ENCODE data around the gene AKAP7.
A peak's percentile ranks its signal among the peaks of the same experiment; 100 is the strongest.
"Not testable (repeated sequence)": the region's sequence is repeated elsewhere in the genome, so short reads cannot be mapped to it uniquely, and the experiment has no call there.

AKAP7 gene

DNA sequence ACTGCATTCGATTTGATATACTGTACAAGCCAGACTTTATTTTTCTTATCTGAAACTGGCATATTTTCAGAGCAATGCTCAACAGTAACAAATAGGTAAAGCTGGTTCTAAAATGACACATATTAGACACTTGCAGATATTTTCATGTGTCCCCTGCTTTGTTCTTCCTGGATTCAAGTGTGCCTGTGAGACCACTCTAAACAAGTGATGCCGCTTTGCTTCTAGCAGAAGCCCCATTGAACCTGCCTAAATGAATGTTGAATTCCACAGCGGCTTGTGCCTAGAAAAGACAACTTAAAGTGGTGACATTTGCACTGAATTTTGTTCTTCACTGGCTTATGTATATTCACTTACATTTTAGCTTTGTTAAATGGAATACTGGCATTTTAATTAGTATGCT is 115.7 kb downstream of the AKAP7 start:
- no peak for DNase-seq (ENCODE audit: low read depth in 1 of 2, low spot score in 1 of 2)

DNA sequence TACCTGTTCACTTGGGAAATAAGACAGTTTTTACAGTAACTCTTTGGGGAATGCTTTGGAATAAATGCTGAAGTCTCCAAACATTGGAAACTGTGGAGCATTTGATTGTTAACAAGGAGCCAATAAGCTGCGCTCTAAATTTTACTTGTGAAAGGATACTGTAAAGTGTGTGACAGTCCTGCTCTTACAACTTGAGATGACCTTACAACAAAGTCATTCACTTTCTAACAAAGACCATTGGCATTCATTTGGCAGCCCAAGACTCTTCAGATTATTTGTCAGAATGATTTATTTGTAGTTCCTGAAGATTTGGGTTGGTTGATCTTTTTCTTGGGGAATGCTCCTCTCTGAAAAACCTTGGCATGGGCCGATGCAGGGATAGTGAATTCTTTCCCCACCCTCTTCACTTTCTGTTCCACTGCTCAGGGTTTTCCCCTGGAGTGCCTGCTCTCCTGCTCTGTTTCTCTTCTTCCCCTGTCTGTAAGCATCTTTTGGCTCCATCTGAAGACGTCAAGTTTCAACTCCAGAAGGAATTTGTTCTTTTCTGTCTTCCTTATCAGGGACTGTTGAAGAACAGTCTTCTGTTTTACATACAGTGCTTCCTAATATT is 116.4 kb downstream of the AKAP7 start:
- DNase-seq (ENCODE audit: low read depth in 1 of 2, low spot score in 1 of 2) = no peak

DNA sequence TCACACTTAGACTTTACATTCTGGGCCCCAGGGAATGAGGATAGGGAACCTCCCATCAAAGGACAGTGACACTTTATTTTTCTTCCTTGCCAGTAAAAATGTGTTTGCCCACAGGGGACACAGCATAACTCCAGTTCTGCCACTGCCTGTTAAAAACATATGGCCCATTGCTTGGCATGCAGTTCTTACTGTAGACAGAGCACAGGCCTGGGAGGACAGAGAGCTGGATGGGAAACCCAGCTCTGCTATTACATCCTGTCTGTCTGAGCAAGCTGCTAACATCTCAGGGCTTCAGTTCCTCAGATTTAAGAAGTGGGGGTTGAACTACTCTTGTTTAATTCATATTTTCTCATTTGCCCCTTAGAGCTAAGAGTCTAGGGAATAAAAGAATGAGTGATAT is 120.2 kb downstream of the AKAP7 start:
- no peak for DNase-seq (ENCODE audit: low read depth in 1 of 2, low spot score in 1 of 2)

DNA sequence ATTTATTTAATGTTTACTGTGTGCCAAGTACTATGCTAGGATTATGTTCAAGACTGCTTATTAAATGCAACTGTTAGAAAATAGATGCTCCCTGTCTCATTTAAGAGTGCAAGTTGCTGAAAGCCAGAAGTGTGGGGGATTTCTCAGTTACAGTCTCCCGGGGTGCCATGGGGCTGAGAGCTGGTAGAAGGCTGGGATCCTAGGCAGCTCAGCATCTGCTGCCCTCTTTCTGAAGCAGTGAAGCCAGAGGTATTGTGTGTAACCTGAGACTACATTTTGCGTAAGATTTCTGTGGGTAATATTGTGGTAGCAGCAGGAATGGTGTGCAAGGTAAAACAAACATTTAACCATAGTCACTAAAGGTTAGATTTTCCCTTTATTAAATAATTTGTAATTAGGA is 120.6 kb downstream of the AKAP7 start:
- DNase-seq (ENCODE audit: low read depth in 1 of 2, low spot score in 1 of 2) = no peak

DNA sequence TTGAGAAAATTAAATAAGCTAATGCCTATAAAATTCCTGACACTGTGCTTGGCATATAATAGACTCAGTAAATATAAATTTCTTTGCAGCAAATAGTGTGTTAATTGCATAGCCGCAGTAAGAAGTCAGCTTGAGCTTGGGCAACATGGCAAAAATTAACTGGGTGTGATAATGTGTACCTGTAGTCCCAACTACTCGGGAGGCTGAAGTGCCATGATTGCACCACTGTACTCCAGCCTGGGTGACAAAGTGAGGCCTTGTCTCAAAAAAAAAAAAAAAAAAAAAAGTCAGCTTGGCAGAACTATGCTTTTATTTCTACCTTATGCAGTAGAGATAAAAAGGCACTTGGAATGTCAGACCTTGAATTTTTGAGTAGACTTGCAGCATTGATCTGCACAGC is 121.8 kb downstream of the AKAP7 start:
- no peak for DNase-seq (ENCODE audit: low read depth in 1 of 2, low spot score in 1 of 2)

DNA sequence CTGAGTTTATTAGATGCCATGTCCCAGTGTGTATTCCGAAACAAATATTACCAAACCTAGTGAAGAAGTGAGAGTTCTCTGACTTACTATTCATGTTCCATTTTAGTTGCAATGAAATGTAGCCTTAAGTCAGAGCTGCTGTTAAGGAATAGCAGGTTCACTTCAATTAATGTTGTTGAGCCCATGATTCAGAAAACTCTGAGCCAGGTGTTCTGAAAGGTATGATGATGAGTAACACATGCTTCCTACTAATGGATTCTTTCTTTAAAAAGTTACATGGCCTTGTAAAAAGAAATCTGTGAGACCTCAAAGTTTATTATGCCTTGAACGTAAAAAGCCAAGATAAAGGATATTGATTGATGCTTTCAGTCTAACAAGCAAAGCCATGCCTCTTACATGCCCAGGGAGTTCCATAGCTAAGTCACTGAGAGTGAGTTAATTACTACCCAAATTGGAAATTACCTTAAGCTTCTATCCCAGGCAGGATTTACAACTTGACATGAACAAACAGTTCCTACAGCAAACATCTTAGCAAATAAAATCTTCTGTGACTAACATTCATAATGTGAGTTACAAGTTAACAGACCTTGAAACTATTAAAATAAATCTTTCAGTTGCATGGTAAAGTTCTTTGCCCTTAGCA is 122.9 kb downstream of the AKAP7 start:
- no peak for DNase-seq (ENCODE audit: low read depth in 1 of 2, low spot score in 1 of 2)

DNA sequence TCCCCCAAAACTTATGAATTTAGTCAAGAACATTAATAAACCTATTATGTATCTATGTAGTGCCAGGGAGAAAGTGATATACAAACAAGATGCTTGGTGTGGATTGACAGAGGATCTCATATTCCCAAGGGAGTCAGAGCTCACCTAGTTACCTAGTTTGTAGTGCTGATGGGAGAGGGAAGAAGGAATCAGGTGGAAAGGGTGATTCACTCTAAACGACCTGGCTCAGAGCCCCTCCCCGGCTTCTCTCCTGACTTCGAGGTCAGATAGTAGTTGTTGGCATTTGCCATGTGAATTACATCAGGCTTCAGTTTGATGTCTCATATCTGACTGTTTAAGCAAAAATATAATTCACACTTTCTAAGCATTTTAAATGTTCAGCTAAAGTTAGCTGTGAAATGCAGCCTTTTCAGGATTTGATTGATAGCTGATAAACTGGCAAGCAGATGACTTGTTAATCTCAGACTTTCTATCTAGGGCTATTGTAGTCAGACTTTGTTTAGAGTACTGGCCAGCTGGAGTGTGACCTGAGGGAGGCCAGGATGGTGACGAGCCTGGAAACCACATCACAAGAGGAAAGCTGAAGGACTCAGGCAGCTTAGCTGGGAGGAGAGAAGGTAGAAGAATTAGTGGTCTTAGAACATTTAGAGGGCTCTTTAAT is 123.7 kb downstream of the AKAP7 start:
- no peak for DNase-seq (ENCODE audit: low read depth in 1 of 2, low spot score in 1 of 2)

DNA sequence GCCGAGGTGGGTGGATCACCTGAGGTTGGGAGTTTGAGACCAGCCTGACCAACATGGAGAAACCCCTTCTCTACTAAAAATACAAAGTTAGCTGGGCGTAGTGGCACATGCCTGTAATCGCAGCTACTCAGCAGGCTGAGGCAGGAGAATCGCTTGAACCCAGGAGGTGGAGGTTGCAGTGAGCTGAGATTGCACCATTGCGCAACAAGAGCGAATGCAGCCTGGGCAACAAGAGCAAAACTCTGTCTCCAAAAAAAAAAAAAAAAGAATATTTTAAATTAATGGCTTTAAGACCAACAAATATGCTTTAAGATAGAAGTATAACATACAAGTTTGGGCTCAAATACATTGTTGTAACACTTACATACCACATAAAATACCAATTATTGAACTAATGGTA is 125.7 kb downstream of the AKAP7 start:
- DNase-seq (ENCODE audit: low read depth in 1 of 2, low spot score in 1 of 2) = not testable (repeated sequence)

DNA sequence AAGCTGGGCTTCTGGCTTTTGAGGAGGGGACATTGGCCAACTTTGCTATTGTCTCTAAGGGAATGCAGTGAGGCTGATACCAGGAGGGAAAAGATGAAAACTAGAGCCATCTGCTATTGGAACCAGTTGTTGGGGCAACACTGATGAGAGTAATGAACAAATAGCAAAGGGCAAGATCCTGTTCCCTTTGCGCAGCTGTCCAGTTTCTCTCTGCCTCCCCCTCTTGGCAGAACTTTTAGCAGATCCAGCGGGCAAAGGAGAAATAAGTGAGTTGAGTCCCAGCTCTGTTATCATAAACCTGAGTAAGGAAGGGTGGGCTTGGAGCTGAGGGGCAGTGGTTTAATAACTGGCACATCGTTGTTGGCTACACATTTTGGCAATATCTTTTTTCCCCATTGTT is 126.8 kb downstream of the AKAP7 start:
- no peak for DNase-seq (ENCODE audit: low read depth in 1 of 2, low spot score in 1 of 2)

DNA sequence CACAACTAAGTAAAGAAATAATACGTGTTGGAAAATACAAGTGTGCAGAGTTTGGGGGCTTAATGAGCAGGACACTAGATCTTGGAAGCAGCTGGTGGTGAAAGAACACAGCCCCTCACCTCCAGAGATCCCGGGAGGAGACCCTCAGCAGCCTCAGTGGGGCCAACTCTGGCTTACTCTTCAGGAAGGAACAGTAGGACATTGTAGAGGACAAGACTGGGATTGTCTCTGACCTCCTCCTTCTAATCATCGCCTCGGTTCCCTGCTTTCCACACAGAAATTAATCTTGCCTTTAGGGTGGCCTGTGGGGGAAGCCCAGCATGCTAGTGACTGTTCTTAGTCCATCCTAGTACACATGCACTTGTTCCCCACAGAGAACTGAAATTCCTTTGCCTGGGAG is 130.7 kb downstream of the AKAP7 start:
- no peak for DNase-seq (ENCODE audit: low read depth in 1 of 2, low spot score in 1 of 2)

DNA sequence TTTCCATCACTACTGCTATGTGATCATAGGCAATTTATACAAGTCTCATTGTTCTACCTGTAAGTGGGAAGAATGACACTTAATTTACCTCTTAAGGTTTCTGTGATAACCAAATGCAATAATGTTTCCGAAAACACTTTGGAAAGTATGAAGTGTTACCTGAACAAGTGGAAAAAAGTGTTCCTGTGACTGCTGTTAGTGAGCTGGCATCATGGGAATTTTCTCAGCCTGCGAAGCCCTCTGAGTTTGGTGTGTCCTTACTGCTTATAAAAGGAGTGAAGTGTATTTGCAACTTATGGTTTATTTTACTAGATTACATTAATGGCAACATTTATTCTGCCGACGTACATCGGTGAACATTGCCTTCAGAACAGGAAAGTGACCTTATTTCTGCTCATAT is 133.0 kb downstream of the AKAP7 start:
- DNase-seq (ENCODE audit: low read depth in 1 of 2, low spot score in 1 of 2) = no peak

DNA sequence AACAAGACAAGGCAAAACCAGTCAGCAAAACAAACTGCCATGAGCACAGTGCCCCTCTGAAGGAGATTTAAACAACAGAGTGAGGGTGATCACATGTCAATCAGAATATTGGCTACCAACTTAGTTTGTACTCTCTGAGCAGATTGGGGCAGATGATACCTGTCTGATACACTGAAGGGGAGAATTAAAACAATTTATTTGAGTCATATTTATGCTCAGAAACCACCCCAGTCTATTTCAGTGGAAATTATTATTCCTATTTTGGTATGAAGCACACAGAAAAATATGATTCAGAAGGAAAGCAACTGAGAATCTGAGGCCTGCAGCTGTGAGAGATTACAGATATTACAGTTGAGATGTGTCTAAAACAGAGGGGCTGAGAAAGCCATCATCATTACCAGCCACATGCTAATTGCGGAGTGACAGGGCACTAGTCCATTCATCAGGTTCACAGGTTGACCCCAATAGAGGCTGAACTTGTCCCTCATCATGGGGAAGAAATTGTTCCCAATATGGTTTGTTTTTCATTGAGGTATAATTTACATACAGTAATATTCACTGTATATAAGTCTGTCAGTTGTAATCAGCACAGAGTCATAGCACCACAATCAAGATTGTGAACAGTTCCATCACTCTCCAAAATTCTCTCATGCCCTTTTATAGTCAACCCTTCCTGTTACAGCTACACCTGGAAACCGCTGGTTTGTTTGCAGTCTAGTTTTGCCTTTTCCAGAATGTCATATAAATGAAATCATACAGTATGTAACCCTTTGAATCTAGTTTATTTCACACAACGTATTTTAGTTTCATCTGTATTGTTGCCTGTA is 134.5 kb downstream of the AKAP7 start:
- DNase-seq (ENCODE audit: low read depth in 1 of 2, low spot score in 1 of 2) = no peak

DNA sequence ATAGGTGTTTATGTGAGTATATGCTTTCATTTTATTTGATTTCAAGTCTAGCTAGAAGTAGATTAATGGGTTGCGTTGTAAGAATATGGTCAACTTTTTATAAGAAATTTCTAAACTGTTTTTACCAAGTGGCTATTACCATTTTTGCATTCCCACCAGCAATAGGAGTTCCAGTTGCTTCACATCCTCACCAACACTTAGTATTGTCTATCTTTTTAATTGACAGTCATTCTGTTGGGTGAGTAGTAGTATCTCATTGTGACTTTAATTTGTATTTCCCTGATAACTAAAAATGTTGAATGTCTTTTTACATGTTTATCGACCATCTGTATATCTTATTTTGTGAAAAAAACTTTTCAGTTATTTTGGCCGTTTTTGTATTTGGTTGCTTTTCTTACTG is 135.3 kb downstream of the AKAP7 start:
- DNase-seq (ENCODE audit: low read depth in 1 of 2, low spot score in 1 of 2) = no peak

DNA sequence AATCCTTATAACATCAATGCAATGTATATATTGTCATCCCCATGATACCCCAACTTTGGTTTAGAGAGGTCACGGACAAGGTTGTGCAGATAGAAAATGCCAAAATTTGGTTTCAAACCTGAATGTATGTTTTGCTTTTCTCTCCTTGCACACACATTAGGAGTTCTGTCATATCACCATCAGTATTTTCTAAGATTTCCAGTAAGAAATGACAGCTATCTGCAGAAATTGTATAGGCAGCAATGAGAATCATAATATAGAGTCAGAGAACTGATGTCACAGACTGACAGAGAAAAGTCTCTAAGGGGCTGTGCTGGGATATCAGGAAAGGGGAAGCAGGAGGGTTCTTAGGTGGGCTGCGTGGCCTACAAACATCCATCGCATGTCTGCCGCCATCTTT is 140.0 kb downstream of the AKAP7 start:
- DNase-seq (ENCODE audit: low read depth in 1 of 2, low spot score in 1 of 2) = no peak

DNA sequence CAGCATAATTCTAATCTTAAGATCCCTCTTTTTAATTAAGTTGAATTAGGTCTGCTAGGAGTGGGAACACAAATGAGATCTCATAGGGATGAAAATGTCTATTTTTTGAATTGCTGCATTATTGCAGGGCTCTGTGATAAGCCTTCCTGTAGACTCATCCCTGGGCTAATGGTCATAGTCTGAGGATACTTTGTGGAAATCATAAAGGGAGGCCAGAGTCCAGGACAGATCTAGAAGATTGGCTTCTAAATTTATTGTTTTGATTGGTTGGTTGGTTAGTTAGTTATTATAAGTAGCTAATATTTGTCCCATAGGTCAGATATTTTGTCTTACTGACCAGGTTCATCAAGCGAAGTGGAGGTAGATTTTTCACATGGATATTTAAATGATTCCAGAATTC is 142.3 kb downstream of the AKAP7 start:
- no peak for DNase-seq (ENCODE audit: low read depth in 1 of 2, low spot score in 1 of 2)

DNA sequence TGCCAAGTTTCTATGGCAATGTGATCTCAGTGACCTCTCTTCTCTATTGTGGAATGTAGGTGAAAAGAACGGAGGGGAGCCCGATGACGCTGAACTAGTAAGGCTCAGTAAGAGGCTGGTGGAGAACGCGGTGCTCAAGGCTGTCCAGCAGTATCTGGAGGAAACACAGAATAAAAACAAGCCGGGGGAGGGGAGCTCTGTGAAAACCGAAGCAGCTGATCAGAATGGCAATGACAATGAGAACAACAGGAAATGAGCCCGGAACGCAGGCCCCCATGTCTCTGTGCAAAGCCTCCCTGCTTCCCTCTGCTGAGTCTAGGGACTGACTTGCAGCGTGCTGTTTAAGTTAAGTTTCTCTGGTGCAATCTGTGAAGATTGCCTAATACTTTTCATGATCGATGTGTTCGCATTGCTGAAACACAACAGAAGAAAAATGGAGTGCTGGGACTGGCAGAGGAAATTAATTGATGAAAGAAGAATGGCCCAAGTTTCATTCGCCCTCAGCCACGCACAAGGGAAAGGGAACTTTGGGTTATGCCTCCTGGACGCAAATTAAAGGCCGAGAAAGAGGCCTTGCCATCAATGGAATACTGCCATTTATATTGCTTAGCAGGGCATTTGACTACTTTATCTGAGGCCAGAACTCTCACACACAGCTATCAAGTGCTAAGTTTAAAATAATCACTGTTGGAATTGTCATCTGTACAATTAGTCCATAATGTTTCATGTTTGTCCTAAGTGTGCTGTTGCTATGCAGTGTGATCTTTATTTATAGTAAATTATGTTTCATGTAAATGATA is 146.4 kb downstream of the AKAP7 start:
- DNase-seq (ENCODE audit: low read depth in 1 of 2, low spot score in 1 of 2) = peak; percentile 11 to 30

DNA sequence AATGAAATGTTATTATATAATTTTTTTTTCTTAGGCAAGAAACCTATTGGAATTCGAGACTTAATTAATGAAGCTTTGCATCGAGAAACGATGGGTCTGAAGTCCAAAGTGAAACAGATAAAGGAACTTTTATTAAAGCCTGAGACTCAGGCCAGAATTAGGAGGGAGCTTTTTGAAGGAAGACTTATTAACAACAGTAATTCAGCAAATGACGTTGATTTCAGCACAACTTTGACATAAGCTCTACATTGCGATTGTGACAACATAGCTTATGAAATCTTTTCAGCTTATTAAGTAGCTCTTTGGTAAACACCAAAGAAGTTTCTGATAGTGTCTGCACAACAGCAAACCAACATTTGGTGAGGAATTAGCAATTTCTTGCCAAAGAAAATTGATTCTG is 147.1 kb downstream of the AKAP7 start:
- DNase-seq (ENCODE audit: low read depth in 1 of 2, low spot score in 1 of 2) = no peak

DNA sequence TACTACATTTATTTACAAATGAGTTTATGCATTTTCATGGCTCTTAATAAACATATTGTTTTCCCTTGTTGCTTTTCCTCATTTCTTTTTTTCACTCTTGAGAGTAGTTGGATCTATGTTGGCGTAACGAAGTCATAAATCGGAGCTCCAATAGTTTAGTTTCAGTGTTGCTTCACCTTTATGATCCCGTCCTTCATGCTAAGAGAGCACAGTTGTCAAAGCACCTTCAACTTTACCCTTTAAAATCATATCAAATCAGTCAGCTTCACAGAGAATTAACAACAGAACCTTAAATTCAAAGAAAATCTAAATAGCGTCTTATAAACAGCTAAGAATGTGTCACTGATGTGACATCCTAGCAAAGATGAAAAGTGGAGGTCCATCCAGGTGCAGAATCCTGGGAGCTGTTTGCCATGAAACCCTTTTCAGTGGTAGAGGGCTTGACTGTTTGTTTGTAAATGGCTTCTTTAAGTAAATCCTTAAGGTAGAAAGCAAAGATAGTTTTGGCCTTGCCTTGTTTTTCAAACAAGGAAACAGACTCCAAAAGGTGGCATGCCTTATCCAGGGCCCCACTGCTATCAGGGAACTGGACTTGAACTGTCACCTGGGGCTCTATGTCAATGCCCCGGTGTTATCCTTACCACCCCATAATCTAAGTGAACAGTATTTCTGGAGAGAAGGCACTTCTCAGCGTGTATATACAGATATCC is 148.4 kb downstream of the AKAP7 start:
- no peak for DNase-seq (ENCODE audit: low read depth in 1 of 2, low spot score in 1 of 2)

DNA sequence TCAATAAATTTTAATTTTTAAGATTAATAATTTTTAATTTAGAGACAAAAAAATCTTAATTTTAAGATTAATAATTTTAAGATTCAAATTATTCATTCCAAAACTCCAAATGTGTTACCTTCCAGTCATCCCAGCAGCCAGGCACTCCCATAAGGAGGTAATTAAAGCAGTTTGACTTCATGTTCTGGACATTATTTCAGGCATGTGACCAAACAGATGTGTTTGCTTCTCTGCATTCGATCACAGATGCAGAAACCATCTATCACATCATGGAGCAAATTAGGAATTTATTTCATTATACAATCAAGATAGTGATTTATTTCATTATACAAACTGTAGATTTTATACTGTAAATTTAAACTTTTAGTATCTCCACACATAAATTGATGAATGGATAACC is 150.3 kb downstream of the AKAP7 start:
- DNase-seq (ENCODE audit: low read depth in 1 of 2, low spot score in 1 of 2) = no peak

DNA sequence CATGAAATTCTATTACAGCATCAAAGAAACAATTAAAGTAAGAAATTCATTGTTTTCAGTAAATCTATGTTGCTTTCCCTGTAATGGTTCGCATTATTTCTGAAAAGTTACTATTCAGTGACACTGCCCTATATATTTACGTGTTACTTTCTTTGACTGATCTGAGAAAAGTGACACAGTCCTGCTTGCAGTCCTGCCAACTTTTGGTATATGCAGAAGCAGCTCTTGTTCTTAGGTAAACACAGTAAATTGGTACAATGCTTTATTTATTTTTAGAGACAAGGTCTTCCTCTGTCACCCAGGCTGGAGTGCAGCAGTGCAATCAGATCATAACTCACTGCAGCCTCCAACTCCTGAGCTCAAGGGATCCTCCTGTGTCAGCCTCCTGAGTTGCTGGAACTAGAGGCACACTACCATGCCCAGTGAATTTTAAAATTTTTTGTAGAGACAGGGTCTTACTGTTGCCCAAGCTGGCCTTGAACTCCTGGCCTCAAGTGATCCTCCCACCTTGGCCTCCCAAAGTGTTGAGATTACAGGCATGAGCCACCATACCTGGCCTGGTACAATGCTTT is 151.3 kb downstream of the AKAP7 start:
- DNase-seq (ENCODE audit: low read depth in 1 of 2, low spot score in 1 of 2) = no peak
